Lower leg skin (tissue), 4 donors: ENCODE results near the gene IL21. TPM values are rescaled to one million over a fixed set of nuclear protein-coding genes. Genes with fewer than 3 reads are reported as not detected.

Experiments
- DNase-seq, 2 donors: peaks; one replicate each; pipeline ENCODE4 v3.0.0-alpha.2; 2019; ENCODE audit warnings: low spot score in 2 of 2
- H3K4me3 ChIP-seq: fragments of 200-600 bp; sonication (generic); 2 replicates; pipeline ENCODE4 v1.5.1; 2017; ENCODE audit warnings: mild to moderate bottlenecking, low read depth; ENCODE audit not compliant: poor library complexity, severe bottlenecking
- CTCF ChIP-seq, 3 donors: fragments of 450-650 bp; IDR thresholded peaks; one replicate each; pipeline ENCODE4 v1.5.1; 2016; ENCODE audit warnings: antibody characterized with exemption in 3 of 3, mild to moderate bottlenecking in 3 of 3, moderate library complexity in 2 of 3
- POLR2A ChIP-seq, 2 donors: fragments of 450-650 bp; IDR thresholded peaks; one replicate each; pipeline ENCODE4 v1.6.1; 2016 to 2017; ENCODE audit warnings: antibody characterized with exemption in 2 of 2, mild to moderate bottlenecking in 1 of 2, moderate library complexity in 1 of 2
- WGBS, 2 donors: methylation state at CpG; one replicate each; pipeline ENCODE4 v1.1.5; 2018; 5-methylcytosine and 5-hydroxymethylcytosine counted together
- intact Hi-C: fragments of 100-400 bp; cut with DNase I; formaldehyde crosslinking; loops from one replicate; pipeline ENCODE4 v1.15.0; 2023; ENCODE audit warnings: low total_unique reads
- total RNA-seq, 4 donors: library from RNA; depleted of rRNA; stranded (reverse); fragments of >200 nt; gene quantifications; one replicate each; pipeline ENCODE4 v1.1.0, GENCODE V29; 2016

IL21 gene
- total RNA-seq, 4 donors from 2014 or later: not detected

DNA sequence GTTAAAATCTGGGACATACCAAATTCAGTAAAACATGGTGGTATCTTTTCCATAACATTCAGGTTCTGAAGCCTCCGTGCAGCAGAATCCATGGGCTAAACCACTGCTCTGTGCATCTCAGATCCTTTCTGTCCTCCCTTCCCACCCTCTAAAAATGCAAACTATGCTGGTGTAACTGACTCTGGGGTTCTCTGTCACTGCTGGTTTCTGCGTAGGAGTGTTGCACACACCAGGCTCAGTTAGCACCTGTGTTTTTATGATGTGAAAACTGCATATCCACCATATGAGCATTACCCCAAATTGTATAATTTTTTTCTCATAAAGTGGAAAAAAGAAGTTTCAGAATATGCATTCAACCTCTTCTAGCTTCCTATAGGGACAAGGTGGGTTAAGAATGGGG lies 22.4 kb upstream of the IL21 start:
- DNase-seq: no peak
- intact Hi-C loops: no loop called here
- no peak overlapping the region for H3K4me3 ChIP-seq
- no peak for TF ChIP-seq CTCF (IDR thresholded peaks at IDR 0.05)
- TF ChIP-seq POLR2A (IDR thresholded peaks at IDR 0.05): no peak
- 76 to 86% methylated on average over 2 of the region's 2 CpGs for whole genome bisulfite sequencing, 2 donors

GRCh38 chr4:122639181-122639580 lies 18.3 kb upstream of the IL21 start:
- 73 to 83% methylated on average over 3 of the region's 3 CpGs for WGBS, 2 donors
- H3K4me3 ChIP-seq: no peak overlapping the region
- no peak for TF ChIP-seq CTCF (IDR thresholded peaks at IDR 0.05)
- TF ChIP-seq POLR2A (IDR thresholded peaks at IDR 0.05): no peak
- no peak for DNase-seq
- intact Hi-C loops: no loop called here

DNA sequence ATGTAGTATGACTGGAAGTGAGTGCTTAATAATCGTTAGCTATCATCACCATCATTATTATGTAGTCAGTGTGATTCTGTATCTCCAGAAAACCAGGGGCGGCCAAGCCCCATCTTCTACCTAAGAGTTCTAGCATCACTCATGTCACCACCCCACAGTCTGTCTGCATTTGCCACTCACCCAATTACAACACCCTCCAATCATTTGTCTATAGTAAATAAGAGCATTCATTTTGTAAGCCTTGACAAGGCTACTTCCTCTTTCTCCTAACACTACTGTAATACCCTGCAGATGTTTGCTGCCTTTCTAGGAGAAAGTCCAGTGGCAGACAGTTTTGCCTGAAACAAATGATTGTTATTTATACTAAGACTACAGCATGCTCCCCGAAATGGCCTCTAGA lies 15.8 kb upstream of the IL21 start:
- H3K4me3 ChIP-seq: no peak overlapping the region
- WGBS, 2 donors: 62 to 66% methylated on average over 3 of the region's 3 CpGs
- intact Hi-C loops: no loop called here
- DNase-seq: no peak
- no peak for TF ChIP-seq POLR2A (IDR thresholded peaks at IDR 0.05)
- TF ChIP-seq CTCF (IDR thresholded peaks at IDR 0.05): no peak

- H3K4me3 ChIP-seq: no peak overlapping the region
- TF ChIP-seq POLR2A (IDR thresholded peaks at IDR 0.05): no peak
- no peak for TF ChIP-seq CTCF (IDR thresholded peaks at IDR 0.05)
- no peak for DNase-seq
- WGBS, 2 donors: 58 to 60% methylated on average over 3 of the region's 3 CpGs
- intact Hi-C loops: no loop called here
Measured at GRCh38 chr4:122635205-122635604, 14.3 kb upstream of the IL21 start.

GRCh38 chr4:122633211-122633610 lies 12.3 kb upstream of the IL21 start:
- intact Hi-C loops: no loop called here
- TF ChIP-seq POLR2A (IDR thresholded peaks at IDR 0.05) (no peak), CTCF (IDR thresholded peaks at IDR 0.05) (no peak)
- WGBS, 2 donors: 21 to 37% methylated on average over 2 of the region's 2 CpGs
- no peak overlapping the region for H3K4me3 ChIP-seq
- no peak for DNase-seq

DNA sequence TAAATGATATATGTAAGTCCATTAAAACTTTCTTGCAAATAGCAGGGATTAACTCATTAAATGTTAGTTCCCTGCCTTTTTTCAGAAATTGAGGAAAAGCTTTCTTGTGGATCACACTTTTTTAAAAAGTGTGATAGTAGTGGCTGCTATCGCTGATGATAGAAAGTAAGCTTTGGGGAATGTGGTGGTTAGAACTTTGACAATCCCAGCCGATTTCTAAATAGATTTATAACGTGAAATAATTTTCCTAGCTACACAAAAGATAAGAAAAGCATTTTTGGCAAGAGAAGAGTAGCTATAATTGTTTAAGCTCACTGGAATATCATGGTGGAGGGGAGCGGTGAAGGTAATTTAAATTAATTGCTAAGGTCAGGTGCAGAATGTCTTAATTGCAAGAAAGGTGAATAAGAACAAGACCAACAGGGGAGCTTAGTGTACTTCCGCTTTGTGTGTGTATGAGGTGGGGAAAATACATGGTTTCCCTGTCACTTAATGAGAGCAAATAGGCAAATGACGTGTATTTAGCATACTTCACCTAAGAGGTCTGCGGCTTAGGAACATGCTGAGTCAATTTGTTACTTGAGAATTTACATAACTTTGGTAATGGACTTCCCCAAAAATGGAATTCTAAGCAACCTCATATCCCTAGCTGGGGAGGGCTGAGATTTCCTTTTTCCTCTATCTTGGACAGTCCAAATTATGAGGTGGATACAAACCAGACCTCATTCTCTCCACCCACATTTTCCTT lies 11.7 kb upstream of the IL21 start:
- no peak for DNase-seq
- no peak for TF ChIP-seq CTCF (IDR thresholded peaks at IDR 0.05)
- no peak for TF ChIP-seq POLR2A (IDR thresholded peaks at IDR 0.05)
- H3K4me3 ChIP-seq: no peak overlapping the region
- intact Hi-C loops: no loop called here
- WGBS, 2 donors: 77 to 78% methylated on average over 7 of the region's 7 CpGs
